PC-3 (cell line): ENCODE measurements around the gene SLC19A1.

ENCODE experiments used
- CTCF ChIP-seq: fragments of 300-600 bp; sonication (generic); conservative IDR thresholded peaks from 2 replicates; pipeline ENCODE4 v1.5.1; 2017; ENCODE audit warnings: antibody characterized with exemption, low read depth, mild to moderate bottlenecking, low read length
- EZH2 ChIP-seq: fragments of 300-600 bp; sonication (generic); IDR thresholded peaks from one replicate; pipeline ENCODE4 v1.6.1; 2017; ENCODE audit warnings: antibody characterized with exemption, mild to moderate bottlenecking, low read length; ENCODE audit not compliant: unreplicated experiment
- EZH2phosphoT487 ChIP-seq: fragments of 300-600 bp; sonication (generic); IDR thresholded peaks from 2 replicates; pipeline ENCODE4 v1.6.1; 2018; ENCODE audit warnings: mild to moderate bottlenecking, antibody characterized with exemption, low read length, borderline replicate concordance

GRCh38 chr21:45542242-45542666, at the start of gene SLC19A1:
- TF ChIP-seq CTCF: no peak; the same call in 1 of the 2 replicates
- no peak for TF ChIP-seq EZH2
- TF ChIP-seq EZH2phosphoT487: no peak
